Retinal pigment epithelial cell (primary cell): ENCODE data around the gene REX1BD.

Experiments used
- DNase-seq: peaks from one replicate; pipeline ENCODE4 v3.0.0-alpha.2; 2010; ENCODE audit warnings: low read depth
- H3K4me3 ChIP-seq: 2 replicates; pipeline ENCODE4 v1.5.1; 2011; ENCODE audit warnings: mild to moderate bottlenecking, low read length, control low read depth, moderate library complexity
- CTCF ChIP-seq: conservative IDR thresholded peaks from 2 replicates; pipeline ENCODE4 v1.5.1; 2011; ENCODE audit warnings: low read depth, low read length, control low read depth, inconsistent platforms

Gene REX1BD

GRCh38 chr19:18543814-18544475 is 44.7 kb upstream of the REX1BD start:
- TF ChIP-seq CTCF: no peak
- H3K4me3 ChIP-seq: peak overlapping the region; percentile 46
- DNase-seq: no peak

DNA sequence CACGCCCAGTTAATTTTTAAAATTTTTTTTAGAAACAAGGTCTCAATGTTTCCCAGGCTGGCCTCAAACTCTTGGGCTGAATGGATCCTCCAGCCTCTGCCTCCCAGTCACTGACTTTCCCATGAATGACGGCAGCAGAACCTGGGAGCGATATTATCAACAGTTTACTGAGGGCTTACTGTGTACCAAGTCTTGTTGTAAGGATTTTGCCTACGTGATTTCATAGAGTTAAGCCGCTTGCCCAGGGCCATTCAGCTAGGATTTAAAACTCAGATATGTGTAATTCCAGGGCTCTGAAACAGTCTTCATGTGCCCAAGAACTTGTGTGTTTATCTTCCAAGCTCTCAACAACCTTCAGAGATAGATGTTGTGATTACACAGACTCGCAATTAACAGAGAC is 37.0 kb upstream of the REX1BD start:
- H3K4me3 ChIP-seq: no peak overlapping the region
- peak; percentile 67 for DNase-seq
- TF ChIP-seq CTCF: no peak

DNA sequence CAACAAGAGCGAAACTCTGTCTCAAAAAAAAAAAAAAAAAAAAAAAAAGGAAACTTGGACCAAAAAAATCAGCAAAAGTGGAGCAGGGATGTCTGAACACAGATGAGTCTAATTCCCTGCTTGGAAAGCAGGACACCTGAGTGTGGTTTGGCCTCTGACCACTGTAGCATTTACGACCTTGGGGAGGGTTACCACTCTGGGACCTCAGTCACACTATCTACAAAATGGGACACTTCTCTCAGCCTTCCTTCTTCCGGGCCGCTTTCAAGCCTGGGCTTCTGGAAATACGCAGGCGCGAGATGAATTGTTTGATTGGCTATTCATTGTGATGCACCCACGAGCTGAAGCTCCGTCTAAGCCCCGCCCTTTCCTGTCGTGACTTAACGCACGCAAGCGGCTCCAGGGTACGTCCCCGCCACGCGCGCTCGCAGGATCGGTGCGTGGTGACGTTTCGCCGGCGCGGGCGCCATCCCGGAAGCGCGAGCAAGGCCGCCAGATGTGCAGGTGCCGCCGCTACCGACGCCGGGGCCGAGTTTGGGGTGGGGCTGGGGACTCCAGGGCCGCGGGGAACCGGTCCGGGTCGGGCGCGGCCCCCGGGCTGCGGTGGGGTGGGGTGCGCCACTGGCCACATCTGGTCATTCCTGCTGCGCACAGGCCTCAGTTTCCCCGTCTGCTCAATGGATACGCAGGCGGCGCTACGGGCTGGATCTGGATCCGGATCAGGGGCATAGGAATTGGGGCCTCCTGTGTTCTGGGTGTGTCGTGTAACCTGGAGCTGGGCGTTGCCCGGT is 31.0 kb upstream of the REX1BD start, which contains the start of gene KXD1:
KXD1 (plus strand) TSS at position 460 of the 791 bp plus-strand sequence. CDS start 4,187 bp downstream, outside the sequence.
- peak; percentile 86 for DNase-seq
- TF ChIP-seq CTCF: no peak
- H3K4me3 ChIP-seq: peak within 1 kb of the TSS; percentile 91

DNA sequence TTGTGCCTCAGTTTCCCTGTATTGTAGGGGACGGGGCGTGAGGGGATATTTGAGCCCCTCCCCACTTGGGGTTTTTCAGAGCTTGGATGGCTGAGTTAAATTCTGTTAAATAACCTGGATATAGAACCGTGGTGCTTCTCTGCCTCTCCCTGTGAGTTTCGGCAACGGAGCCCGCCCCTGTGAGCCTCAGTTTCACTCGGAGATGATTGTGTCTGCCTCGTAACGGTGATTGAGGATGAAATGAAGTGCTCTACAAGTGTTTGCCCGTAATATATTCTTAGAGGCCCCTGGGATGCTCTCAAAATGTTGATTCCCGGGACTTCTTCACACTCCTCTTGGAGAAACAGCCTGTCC is 30.4 kb upstream of the REX1BD start:
- no peak for DNase-seq
- TF ChIP-seq CTCF: no peak
- H3K4me3 ChIP-seq: peak overlapping the region; percentile 91

DNA sequence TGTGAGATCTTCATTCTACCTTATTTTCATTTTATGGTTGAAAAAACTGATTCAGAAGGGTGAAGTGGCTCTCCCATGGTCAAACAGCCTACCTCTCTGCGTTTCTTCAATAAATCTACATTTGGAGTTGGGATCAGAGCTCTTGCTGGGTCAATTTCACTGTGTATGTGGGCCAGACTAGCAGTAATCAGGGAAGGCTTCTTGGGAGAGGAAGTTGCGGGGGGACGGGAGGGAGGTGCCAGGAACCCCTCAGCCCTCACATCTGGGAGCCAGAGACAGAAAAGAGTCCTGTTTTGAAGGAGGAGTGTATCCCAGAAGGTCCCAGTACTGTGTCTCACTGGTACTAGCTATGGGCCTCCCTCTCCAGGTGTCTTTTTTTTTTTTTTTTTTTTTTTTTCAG is 30.0 kb upstream of the REX1BD start:
- H3K4me3 ChIP-seq: peak overlapping the region; percentile 91
- TF ChIP-seq CTCF: no peak
- no peak for DNase-seq

GRCh38 chr19:18559685-18560084 is 28.9 kb upstream of the REX1BD start:
- H3K4me3 ChIP-seq: no peak overlapping the region
- DNase-seq: no peak
- TF ChIP-seq CTCF: no peak

DNA sequence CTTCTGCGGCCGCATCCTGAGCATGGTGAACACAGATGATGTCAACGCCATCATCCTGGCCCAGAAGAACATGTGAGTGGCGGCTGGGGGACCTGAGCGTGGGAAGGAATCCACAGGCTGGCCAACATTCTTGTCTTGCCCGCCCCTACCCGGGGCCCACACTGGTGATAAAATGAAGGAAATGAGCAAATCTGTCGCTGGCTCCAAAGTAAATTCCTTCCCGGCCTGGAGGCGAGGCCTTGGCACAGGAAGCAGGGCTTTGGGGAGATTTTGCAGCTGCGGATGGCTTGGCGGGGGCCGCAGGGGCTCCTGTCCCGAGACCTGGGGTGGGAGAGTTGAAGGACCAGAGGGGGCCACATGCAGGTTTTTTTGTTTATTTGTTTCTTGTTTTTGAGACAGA is 26.5 kb upstream of the REX1BD start:
- no peak for DNase-seq
- no peak for TF ChIP-seq CTCF
- H3K4me3 ChIP-seq: no peak overlapping the region
